ENCODE data around the gene MYO6. TPM values are rescaled to one million over a fixed set of nuclear protein-coding genes. Genes with fewer than 3 reads are reported as not detected.

Gene MYO6
- total RNA-seq, 4 donors from 2014 or later = 26.1 to 38.0 (median 34.8) TPM

DNA sequence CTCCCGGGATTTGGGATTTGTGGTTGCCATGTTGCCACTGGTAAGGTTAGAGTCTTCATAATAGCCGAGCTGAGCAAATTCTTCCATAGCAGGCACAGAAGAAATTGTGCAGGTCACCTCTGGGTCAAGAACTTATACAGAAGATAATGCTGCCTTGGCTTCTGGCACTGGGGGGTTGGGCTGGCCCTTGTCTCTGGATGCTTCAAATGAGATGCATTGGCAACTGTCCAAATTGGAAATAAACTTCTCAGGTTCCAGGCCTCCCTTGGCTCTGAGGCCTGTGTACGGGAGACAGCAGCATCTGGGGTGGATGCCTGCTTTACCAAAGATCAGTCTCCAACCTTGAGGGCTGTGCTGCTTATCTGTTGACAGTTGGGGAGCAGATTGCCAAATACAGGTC, 26.2 kb downstream of the MYO6 start:
- TF ChIP-seq POLR2A (IDR thresholded peaks at IDR 0.05) = no peak
- TF ChIP-seq, protein P1, sequence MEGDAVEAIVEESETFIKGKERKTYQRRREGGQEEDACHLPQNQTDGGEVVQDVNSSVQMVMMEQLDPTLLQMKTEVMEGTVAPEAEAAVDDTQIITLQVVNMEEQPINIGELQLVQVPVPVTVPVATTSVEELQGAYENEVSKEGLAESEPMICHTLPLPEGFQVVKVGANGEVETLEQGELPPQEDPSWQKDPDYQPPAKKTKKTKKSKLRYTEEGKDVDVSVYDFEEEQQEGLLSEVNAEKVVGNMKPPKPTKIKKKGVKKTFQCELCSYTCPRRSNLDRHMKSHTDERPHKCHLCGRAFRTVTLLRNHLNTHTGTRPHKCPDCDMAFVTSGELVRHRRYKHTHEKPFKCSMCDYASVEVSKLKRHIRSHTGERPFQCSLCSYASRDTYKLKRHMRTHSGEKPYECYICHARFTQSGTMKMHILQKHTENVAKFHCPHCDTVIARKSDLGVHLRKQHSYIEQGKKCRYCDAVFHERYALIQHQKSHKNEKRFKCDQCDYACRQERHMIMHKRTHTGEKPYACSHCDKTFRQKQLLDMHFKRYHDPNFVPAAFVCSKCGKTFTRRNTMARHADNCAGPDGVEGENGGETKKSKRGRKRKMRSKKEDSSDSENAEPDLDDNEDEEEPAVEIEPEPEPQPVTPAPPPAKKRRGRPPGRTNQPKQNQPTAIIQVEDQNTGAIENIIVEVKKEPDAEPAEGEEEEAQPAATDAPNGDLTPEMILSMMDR (IDR thresholded peaks at IDR 0.05) = no peak
- no peak for DNase-seq (ENCODE audit: low spot score in 2 of 2)
- intact Hi-C loops (cut with DNase I; ENCODE audit: low total_unique reads) = no loop called here
- WGBS, 2 donors = 97% methylated on average over 3 of the region's 3 CpGs
- no peak overlapping the region for H3K4me3 ChIP-seq (ENCODE audit: low read depth, poor library complexity, severe bottlenecking)

DNA sequence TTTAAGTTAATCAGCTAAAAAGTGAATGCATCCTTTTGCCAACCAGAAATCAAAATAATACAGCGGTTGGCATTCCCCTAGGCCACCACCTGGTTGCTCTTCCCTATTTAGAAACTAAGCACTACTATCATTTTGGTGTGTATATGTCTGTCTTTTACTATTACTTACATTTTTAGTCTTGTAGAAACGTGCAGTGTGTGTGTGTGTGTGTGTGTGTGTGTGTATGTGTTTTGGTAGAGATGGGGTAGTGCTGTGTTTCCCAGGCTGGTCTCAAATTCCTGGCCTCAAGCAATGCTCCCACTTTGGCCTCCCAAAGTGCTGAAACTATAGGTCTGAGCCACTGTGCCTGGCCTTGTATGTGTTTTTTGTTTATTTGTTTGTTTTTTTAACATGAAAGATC, 27.4 kb downstream of the MYO6 start:
- TF ChIP-seq, protein P1 (IDR thresholded peaks at IDR 0.05) = no peak
- TF ChIP-seq POLR2A (IDR thresholded peaks at IDR 0.05) = no peak
- H3K4me3 ChIP-seq (ENCODE audit: low read depth, poor library complexity, severe bottlenecking) = no peak overlapping the region
- 56 to 64% methylated on average over 2 of the region's 2 CpGs for WGBS, 2 donors
- DNase-seq (ENCODE audit: low spot score in 2 of 2) = no peak
- intact Hi-C loops (cut with DNase I; ENCODE audit: low total_unique reads) = no loop called here

DNA sequence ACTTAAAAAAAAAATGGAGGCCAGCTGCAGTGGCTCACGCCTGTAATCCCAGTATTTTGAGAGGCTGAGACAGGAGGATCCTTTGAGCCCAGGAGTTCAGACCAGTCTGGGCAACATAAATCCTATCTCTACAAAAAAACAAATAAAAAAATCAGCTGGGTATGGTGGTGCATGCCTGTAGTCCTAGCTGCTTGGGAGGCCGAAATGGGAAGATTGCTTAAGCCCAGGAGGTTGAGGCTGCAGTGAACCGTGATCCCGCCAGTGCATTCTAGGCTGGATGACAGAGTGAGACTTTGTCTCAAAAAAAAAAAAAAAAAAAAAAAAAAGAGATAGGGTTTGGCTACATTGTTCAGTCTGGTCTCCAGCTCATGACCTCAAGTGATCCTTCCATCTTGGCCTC, 29.7 kb downstream of the MYO6 start:
- intact Hi-C loops (cut with DNase I; ENCODE audit: low total_unique reads) = no loop called here
- 97 to 99% methylated on average over 4 of the region's 4 CpGs for WGBS, 2 donors
- TF ChIP-seq POLR2A (IDR thresholded peaks at IDR 0.05) = no peak
- TF ChIP-seq, protein P1 (IDR thresholded peaks at IDR 0.05) = no peak
- no peak for DNase-seq (ENCODE audit: low spot score in 2 of 2)
- no peak overlapping the region for H3K4me3 ChIP-seq (ENCODE audit: low read depth, poor library complexity, severe bottlenecking)

DNA sequence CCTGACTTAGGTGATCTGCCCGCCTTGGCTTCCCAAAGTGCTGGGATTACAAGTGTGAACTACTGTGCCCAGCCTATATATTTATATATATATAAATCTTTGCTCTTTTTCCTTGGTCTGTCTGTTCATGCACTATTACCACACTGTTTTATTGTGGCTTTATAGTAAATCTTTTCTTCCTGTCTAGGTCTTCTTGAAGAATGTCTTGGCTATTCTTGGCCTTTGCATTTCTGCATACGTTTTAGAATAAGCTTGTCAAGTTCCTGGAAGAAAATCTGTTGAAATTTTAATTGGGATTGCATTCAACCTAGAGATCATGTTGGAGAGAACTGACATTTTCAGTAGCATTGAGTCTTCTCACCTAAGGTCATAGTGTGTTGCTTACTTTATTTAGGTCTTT, 37.1 kb downstream of the MYO6 start:
- intact Hi-C loops (cut with DNase I; ENCODE audit: low total_unique reads) = no loop called here
- TF ChIP-seq, protein P1 (IDR thresholded peaks at IDR 0.05) = no peak
- no peak for TF ChIP-seq POLR2A (IDR thresholded peaks at IDR 0.05)
- WGBS, 2 donors = 84 to 88% methylated on average over 2 of the region's 2 CpGs
- DNase-seq (ENCODE audit: low spot score in 2 of 2) = no peak
- no peak overlapping the region for H3K4me3 ChIP-seq (ENCODE audit: low read depth, poor library complexity, severe bottlenecking)

DNA sequence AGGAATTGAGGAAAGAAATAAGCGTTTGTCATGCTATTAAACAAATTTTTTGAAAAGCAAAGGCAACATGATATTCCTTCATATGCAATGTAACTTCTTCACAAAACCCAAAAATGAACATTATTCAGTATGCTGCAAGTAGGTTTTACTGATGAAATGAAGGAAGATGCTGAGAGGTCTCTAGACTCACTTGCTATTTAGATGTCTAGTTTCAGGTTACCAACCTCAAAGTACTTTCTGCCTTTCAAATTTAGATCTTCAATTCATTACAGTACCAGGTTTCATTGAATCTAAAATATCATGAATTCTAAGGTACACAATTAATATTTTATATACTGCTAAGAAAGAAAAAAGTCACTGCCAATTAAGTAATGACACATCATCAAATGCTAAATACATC, 39.9 kb downstream of the MYO6 start:
- intact Hi-C loops (cut with DNase I; ENCODE audit: low total_unique reads) = no loop called here
- no peak for TF ChIP-seq POLR2A (IDR thresholded peaks at IDR 0.05)
- TF ChIP-seq, protein P1 (IDR thresholded peaks at IDR 0.05) = no peak
- H3K4me3 ChIP-seq (ENCODE audit: low read depth, poor library complexity, severe bottlenecking) = no peak overlapping the region
- WGBS, 2 donors = 95 to 97% methylated on average over 1 of the region's 1 CpG
- no peak for DNase-seq (ENCODE audit: low spot score in 2 of 2)

DNA sequence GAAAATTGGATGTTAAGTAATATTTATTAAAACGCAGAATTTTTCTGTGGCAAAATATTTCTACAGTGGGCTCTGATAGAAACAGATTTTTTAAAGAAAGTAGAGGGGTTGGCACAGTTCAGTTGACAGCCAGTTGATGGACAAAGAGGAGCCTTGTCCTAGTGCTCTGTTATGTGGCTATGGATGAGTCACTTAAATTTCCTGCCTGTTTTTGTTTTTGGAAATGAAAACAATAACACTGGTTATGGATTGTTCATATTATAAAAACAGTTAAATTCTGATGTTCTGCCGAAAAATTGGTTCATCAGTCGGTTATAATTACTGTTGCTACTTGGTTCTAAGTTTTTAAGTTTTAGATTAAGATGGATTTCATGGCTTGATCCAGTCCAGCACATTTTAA, 42.8 kb downstream of the MYO6 start:
- no peak overlapping the region for H3K4me3 ChIP-seq (ENCODE audit: low read depth, poor library complexity, severe bottlenecking)
- intact Hi-C loops (cut with DNase I; ENCODE audit: low total_unique reads) = no loop called here
- WGBS, 2 donors = 44 to 46% methylated on average over 3 of the region's 3 CpGs
- TF ChIP-seq, protein P1 (IDR thresholded peaks at IDR 0.05) = no peak
- no peak for TF ChIP-seq POLR2A (IDR thresholded peaks at IDR 0.05)
- no peak for DNase-seq (ENCODE audit: low spot score in 2 of 2)

All from lower leg skin (tissue), 4 donors.